LHCN-M2 (cell line): Measurements from ENCODE around the gene PNMA8C. TPM values are rescaled to one million over a fixed set of nuclear protein-coding genes. Genes with fewer than 3 reads are reported as not detected.

Experiments used
- DNase-seq: peaks from one replicate; pipeline ENCODE4 v3.0.0-alpha.2; 2012; ENCODE audit warnings: low read depth
- polyA plus RNA-seq: library from polyadenylated mRNA; unstranded; fragments of >200 nt; gene quantifications from one replicate; pipeline ENCODE4 v1.2.1, GENCODE V29; 2012; ENCODE audit warnings: missing spikeins
- total RNA-seq: library from RNA; depleted of rRNA; stranded (reverse); fragments of >200 nt; gene quantifications from 2 replicates; pipeline ENCODE4 v1.2.3, GENCODE V29; 2014; rRNA removed

PNMA8C gene
- 0.17 TPM in 1 of 2 replicates, not detected in the other for total RNA-seq
- polyA plus RNA-seq = 0.01 TPM

- DNase-seq = peak; percentile 44
Observed at GRCh38 chr19:46428239-46429135, at the start of gene PNMA8C. Gene PNMA8C (minus strand): TSS chr19:46428936. CDS start chr19:46428359, 577 bp downstream.

GRCh38 chr19:46475986-46476385 lies 47.2 kb upstream of the PNMA8C start:
- DNase-seq = peak; percentile 41

DNA sequence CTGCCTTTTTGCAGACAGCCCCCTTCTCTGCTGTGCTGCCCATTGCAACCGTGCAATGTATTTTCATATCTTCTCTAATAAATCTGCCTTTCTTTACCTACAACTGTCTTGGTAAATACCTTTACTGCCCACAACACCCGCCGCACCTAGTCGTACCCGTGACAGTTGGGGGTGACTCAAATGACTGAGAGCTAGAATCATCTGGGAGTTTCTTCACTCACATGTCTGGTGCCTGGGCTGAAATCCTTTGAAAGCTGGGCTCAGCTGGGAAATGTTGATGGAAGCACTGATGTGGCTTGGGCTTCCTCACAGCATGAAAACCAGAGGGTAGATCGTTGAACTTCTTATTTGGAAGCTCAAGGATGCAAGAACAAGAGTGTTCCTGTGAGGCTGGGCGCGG lies 45.5 kb upstream of the PNMA8C start:
- no peak for DNase-seq

DNA sequence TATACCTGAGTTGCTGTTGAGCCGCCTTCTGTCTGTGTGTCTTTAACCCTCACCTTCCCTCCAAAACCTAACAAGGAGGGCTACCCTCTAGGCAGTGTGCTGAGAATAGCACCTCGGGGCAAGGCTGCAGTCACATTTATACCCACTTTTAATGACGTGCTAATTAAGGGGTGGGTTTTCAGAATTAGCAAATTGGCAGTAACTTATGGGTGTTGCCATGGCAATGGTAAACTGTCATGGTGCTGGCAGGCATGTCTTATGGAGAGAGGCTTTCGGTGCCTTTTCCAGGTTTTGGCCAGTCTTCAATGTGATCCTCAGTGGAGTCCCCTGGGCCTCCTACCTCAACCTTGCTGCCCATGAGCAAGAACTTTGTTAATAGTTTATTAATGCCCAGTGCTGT lies 43.9 kb upstream of the PNMA8C start:
- DNase-seq = no peak

GRCh38 chr19:46471811-46472543 lies 43.2 kb upstream of the PNMA8C start:
- DNase-seq = peak; percentile 83

DNA sequence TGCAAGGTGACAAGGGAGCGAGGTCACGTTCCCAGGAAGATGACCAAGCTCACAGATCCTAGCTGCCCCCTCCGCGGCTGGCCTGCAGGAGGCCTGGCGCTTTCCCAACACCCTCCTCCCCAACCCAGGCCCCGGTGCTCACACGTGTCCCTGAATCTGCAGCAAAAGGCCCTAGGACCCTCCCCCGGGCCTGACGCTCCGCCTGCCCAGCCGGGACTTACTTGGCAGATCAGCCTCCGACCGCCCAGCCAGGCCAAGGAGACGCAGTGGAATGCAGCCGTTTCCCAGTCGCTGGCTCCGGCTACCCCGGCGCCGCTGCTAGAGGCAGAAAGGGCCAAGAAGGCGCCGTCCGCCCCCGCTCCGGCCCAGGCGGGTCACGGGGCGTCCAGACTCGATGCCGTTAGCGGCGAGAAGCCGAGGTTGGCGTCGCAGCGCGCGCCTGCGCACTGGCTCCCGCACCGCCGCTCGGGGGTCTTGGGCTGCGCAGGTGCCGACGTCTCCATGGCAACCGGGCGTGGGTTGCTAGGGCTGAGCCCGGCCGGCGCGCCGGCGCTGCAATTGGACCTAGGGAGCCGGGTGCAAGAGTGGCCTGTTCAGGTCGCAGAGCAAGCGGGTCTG lies 42.5 kb upstream of the PNMA8C start, which contains the start of gene PNMA8A:
TSS of gene PNMA8A (minus strand) at position 448 of the 618 bp plus-strand sequence. CDS start 528 bp downstream, outside the sequence.
- peak; percentile 82 for DNase-seq

DNA sequence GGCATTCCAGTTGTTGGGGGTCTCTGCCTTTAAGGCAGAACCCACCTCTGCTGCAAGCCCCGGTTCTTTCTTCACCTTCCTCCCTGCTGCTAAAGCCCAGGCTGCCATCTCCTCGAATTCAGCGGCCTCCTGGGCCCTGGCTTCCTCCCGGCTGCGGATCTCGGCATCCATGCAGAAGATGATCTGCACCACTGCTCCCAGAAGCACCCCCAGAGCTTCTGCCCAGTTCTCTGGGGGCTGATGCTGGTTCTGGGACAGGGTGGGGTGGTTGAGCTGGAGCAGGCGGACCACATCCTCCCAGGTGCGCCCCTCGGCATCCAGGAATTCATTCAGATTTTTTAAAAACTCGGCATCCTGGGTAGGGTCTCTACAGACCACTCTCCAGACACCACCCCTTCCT lies 41.6 kb upstream of the PNMA8C start:
- DNase-seq = no peak

GRCh38 chr19:46469541-46470185 lies 40.9 kb upstream of the PNMA8C start:
- DNase-seq = no peak

DNA sequence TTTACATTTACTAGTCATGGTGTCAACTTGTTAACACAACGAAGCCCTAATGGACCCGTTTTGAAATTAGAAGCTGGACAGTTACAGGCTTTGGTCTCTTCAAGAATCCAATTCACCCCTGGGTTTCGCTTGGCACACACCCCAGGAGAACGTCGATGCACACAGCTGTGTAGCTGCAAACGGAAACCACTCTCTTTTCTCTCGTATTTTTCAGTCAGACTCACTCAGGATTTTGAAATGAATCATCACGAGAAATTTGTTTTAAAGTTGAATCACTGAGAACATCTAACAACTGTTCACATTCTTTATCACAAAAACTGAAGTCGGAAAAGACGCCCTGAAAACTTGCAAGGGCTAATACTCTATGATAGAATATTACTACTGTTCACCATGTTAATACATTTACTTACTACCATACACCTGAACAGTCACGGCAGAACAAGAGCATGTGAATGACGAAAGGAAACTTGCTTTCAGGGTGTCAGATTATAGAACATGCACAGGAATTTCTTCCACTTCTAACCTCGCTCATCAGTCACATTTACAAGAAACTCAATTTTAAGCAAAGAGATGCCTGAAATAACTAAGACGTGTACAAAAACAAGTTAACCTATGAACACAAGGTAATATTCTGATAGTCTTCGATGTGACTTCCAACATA lies 37.9 kb upstream of the PNMA8C start:
- DNase-seq = peak; percentile 98

DNA sequence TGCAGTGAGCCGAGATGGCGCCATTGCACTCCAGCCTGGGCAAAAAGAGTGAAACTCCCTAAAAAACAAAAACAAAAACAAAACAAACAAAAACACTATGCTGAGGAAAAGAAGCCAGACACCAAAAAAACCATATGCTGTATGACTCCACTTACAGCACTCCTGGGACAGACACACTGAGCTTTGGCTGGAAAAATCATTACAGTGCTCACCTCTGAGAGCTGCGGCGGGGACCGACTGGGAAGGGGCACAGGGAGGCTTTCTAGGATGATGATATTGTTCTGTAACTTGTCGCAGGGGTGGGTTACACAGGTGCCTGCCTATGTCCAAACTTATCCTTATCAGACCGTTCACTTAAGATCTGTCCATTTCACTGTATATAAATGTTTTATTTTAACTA lies 34.8 kb upstream of the PNMA8C start:
- no peak for DNase-seq

- peak; percentile 47 for DNase-seq
Observed at GRCh38 chr19:46461537-46461936, 32.8 kb upstream of the PNMA8C start.

DNA sequence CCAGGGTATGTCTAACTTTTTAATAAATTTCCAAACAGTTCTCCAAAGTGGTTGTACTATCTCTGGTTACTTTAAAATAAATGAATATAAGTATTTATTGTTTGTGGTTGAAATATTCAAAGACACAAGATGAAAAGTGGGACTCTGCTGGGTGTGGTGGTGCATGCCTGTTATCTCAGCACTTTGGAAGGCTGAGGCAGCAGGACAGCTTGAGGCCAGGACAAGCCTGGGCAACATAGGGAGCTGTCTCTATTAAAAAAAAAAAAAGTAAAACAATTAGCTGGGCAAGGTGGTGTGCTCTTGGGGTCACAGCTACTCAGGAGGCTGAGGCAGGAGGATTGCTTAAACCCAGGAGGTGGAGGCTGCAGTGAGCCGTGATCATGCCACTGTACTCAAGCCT lies 32.2 kb upstream of the PNMA8C start:
- DNase-seq = no peak

GRCh38 chr19:46460055-46460454 lies 31.3 kb upstream of the PNMA8C start:
- no peak for DNase-seq

DNA sequence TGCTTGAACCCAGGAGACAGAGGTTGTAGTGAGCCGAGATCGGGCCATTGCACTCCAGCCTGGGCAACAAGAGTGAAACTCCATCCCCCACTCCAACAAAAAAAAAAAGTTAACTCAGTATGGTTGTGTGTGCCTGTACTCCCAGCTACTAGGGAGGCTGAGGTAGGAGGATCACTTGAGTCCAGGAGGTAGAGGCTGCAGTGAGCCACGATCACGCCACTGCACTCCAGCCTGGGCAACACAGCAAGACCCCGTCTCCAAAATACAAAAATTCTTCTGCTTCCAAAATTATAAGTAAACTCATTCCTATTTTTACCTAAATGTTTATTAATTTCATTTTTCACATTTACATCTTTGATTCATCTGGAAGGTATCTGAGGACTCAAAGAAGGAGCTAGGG lies 28.2 kb upstream of the PNMA8C start:
- DNase-seq = no peak

DNA sequence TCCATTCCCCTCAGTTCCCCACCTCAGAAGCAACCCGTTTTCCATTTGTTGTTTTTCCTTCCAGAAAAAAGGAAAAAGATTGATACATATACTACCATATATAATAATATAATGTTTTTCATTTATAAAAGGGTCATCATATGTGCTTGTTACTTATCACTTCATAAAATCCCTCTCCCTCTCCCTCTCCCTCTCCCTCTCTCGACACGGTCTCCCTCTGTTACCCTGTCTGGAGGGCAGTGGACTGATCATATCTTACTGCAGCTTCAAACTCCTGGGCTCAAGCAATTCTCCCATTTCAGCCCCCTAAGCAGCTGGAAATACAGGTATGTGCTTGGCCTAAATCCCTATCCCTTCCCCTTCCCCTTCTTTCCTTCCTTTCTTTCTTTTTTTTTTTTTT lies 25.5 kb upstream of the PNMA8C start:
- no peak for DNase-seq

DNA sequence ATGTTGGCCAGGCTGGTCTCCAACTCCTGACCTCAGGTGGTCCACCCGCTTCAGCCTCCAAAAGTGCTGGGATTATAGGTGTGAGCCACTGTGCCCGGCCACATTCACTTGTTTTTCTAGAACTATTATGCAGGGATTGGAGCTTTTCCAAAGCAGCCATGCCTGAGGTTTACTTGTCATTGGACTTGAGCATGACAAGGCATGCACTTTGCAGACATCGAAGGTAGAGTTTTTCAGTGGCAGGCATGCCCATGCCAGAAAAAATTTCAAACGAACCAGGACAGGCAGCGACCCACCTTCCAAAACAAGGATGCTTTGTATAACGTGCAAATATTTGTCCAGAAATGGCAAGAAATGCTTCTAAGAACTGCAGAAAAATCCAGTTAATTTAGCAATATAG lies 24.9 kb upstream of the PNMA8C start:
- no peak for DNase-seq

GRCh38 chr19:46452186-46452585 lies 23.4 kb upstream of the PNMA8C start:
- no peak for DNase-seq

DNA sequence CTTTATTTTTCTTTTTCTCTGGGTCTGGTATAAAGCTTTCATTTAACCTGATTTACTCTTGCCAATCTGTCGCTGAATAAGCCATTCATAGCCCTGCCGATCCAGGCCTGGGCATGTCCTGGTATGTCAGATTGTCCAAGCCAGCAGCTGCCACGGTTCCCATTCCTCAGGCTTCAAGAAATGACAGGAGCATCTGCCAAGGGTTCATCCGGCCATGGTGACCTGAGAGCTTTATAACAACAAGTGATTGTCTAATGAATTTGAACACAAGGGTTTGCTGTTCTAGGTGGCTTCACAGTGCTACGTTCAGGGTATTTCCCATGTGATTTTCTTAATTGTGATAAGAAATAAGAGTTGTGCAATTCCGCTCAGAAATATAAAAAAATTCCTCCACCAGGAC lies 22.6 kb upstream of the PNMA8C start:
- peak; percentile 97 for DNase-seq

- DNase-seq = no peak
Observed at GRCh38 chr19:46450737-46451136, 22.0 kb upstream of the PNMA8C start.

DNA sequence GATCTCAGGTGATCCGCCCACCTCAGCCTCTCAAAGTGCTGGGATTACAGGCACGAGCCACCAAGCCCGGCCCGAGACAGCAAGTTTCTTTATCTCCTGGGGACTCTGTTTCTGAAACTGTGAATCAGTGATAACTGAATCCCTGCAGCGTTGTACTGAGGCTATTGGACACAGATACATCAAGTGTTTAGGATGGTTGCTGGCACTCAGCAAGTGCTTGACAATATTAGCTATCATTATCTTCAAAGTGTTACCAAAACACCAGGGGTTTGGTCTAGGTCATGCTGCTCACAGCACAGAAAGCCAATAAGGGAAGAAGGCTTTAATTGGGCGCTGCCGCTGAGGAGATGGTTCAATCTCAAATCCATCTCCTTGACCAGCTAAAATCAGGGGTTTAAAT lies 20.5 kb upstream of the PNMA8C start:
- DNase-seq = no peak

DNA sequence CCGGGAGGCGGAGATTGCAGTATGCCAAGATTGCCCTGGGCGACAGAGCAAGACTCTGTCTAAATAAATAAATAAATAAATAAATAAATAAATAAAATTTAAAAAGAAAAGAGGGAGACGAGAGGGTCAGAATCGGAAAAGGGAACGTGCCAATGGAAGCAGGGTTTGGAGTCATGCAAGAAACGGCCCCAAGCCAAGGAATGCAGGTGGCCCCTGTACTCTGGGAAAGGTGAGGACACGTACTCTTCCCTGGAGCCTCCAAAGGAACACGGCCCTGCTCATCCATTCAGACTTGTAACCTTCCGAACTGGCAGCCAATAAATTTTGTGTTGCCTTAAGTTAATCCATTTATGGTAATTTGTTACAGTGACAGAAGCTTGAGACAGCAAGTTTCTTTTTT lies 19.9 kb upstream of the PNMA8C start:
- no peak for DNase-seq
